ENCODE data around the gene MMP20.

GRCh38 chr11:102632026-102632425 is 6.9 kb upstream of the MMP20 start:
- TF ChIP-seq ELF4 (CRISPR knock-in tag; IDR thresholded peaks at IDR 0.05; ENCODE audit: low read depth) = no peak
- no peak for TF ChIP-seq CTCF (IDR thresholded peaks at IDR 0.05)
- no peak for TF ChIP-seq MAX (CRISPR knock-in tag; IDR thresholded peaks at IDR 0.05)
- no peak for TF ChIP-seq STAT6 (CRISPR knock-in tag; conservative IDR thresholded peaks at IDR 0.05; ENCODE audit: low read depth)
- TF ChIP-seq FOXJ3 (CRISPR knock-in tag; IDR thresholded peaks at IDR 0.05; ENCODE audit: borderline replicate concordance) = no peak
- TF ChIP-seq TEAD4 (CRISPR knock-in tag; IDR thresholded peaks at IDR 0.05) = no peak
- TF ChIP-seq E2F1 (CRISPR knock-in tag; IDR thresholded peaks at IDR 0.05) = no peak
- no peak for TF ChIP-seq RELA (CRISPR knock-in tag; IDR thresholded peaks at IDR 0.05; ENCODE audit: borderline replicate concordance)
